Measurements from ENCODE around the gene ADAMTS12. TPM values are rescaled to one million over a fixed set of nuclear protein-coding genes. Genes with fewer than 3 reads are reported as not detected.

Gene ADAMTS12
- total RNA-seq, 1 experiment from 2014 or later = 0.05 TPM

- CTCF ChIA-PET = no interaction called here
- no peak overlapping the region for H3K27ac ChIP-seq (ENCODE audit: low read depth, low read length)
- POLR2A ChIA-PET = no interaction called here
- BruUV-seq (replicated peaks) = no TSS peak
- no peaks in the 10 kb centered on the region for H3K4me1 ChIP-seq (ENCODE audit: control insufficient read depth in 1 of 2, insufficient read depth in 2 of 2, low read length in 2 of 2)
- no peaks in the 10 kb centered on the region for H3K79me2 ChIP-seq (ENCODE audit: insufficient read depth, low read length)
- RAD21 ChIA-PET (ENCODE audit: low non-redundant PET in 1 of 2, low total read pairs in 2 of 2, uncharacterized antibody in 2 of 2, unreplicated experiment in 2 of 2) = no interaction called here
- no peak overlapping the region for H3K4me3 ChIP-seq (replicated peaks in 1 of 2; ENCODE audit: low read depth in 1 of 2, low read length in 2 of 2)
- no peak overlapping the region for H2AFZ ChIP-seq (ENCODE audit: low read depth, low read length, poor library complexity, severe bottlenecking)
- no peak overlapping the region for H3K9ac ChIP-seq (ENCODE audit: low read length)
- ATAC-seq (no peak), DNase-seq (ENCODE audit: low read depth, low spot score) (no peak)
- H3K4me2 ChIP-seq (ENCODE audit: low read length) = no peak overlapping the region
- H4K20me1 ChIP-seq (ENCODE audit: insufficient read depth) = no peaks in the 10 kb centered on the region
- H3K36me3 ChIP-seq (ENCODE audit: control insufficient read depth in 1 of 2, insufficient read depth in 2 of 2, low read length in 2 of 2) = peaks cover 10 to 18% of the 10 kb centered on the region in 2 experiments; a peak in 2 of 4 replicates
- TF ChIP-seq SP1 (IDR thresholded peaks at IDR 0.05; ENCODE audit: low read depth) (no peak), JUND (IDR thresholded peaks at IDR 0.05) (no peak), ELF1 (IDR thresholded peaks at IDR 0.05; ENCODE audit: borderline replicate concordance, low read depth) (no peak), SIN3A (IDR thresholded peaks at IDR 0.05; ENCODE audit: low read depth) (no peak), MAX (IDR thresholded peaks at IDR 0.05) (no peak), POLR2AphosphoS5 (IDR thresholded peaks at IDR 0.05; ENCODE audit: low read depth, low read length) (no peak), FOSL1 (IDR thresholded peaks at IDR 0.05; ENCODE audit: low read depth) (no peak), TCF7L2 (IDR thresholded peaks at IDR 0.05; ENCODE audit: borderline replicate concordance, extremely low read depth, insufficient read depth, insufficient read length) (no peak), ZBTB33 (IDR thresholded peaks at IDR 0.05; ENCODE audit: extremely low read depth, insufficient replicate concordance, low read length) (no peak), REST (IDR thresholded peaks at IDR 0.05; ENCODE audit: low read depth) (no peak), RAD21 (IDR thresholded peaks at IDR 0.05; ENCODE audit: low read depth) (no peak), EZH2phosphoT487 (IDR thresholded peaks at IDR 0.05; ENCODE audit: borderline replicate concordance) (no peak), CTCF (IDR thresholded peaks at IDR 0.05 in 2 of 3, conservative IDR thresholded peaks at IDR 0.05 in 1 of 3; ENCODE audit: borderline replicate concordance in 1 of 3, insufficient read depth in 1 of 3, low read depth in 2 of 3, low read length in 2 of 3) (no peak), SRF (IDR thresholded peaks at IDR 0.05; ENCODE audit: low read depth) (no peak), YY1 (IDR thresholded peaks at IDR 0.05; ENCODE audit: extremely low read depth, insufficient replicate concordance, low read depth, low read length) (no peak), ZFX (IDR thresholded peaks at IDR 0.05) (no peak), EZH2 (IDR thresholded peaks at IDR 0.05) (no peak)
- intact Hi-C loops (cut with micrococcal nuclease) = no loop called here
- no peaks in the 10 kb centered on the region for H3K9me3 ChIP-seq (ENCODE audit: control insufficient read depth in 1 of 2, insufficient read depth in 1 of 2, low read depth in 1 of 2, low read length in 2 of 2)
- no peaks in the 10 kb centered on the region for H3K9me2 ChIP-seq (ENCODE audit: insufficient read depth)
- H3K27me3 ChIP-seq (ENCODE audit: insufficient read depth, low read length) = no peaks in the 10 kb centered on the region
Observed at GRCh38 chr5:33475706-33476105, 416.1 kb downstream of the ADAMTS12 start.

Data from HCT116 (cell line).